Activated CD4-positive, alpha-beta T cell treated with anti-CD3 and anti-CD28 coated beads for 24 hours (primary cell): ENCODE results near the gene PRR23E.

Experiments used
- DNase-seq, 2 donors: peaks; one replicate each; pipeline ENCODE4 v3.0.0-alpha.2; 2020; ENCODE audit warnings: low read depth in 2 of 2

Gene PRR23E

GRCh38 chr3:127165036-127165435 is 27.9 kb upstream of the PRR23E start:
- DNase-seq = no peak

GRCh38 chr3:127165694-127166485 is 27.0 kb upstream of the PRR23E start:
- DNase-seq = no peak

GRCh38 chr3:127166501-127167065 is 26.3 kb upstream of the PRR23E start:
- no peak for DNase-seq

GRCh38 chr3:127167315-127168043 is 25.5 kb upstream of the PRR23E start:
- DNase-seq = no peak

GRCh38 chr3:127168271-127168670 is 24.7 kb upstream of the PRR23E start:
- no peak for DNase-seq

- DNase-seq = no peak
These were observed 22.1 kb upstream of the PRR23E start for GRCh38 chr3:127170814-127171213.

- DNase-seq = no peak
These were observed 21.6 kb upstream of the PRR23E start for GRCh38 chr3:127171320-127171719.

GRCh38 chr3:127171721-127172120 is 21.2 kb upstream of the PRR23E start:
- DNase-seq = no peak

GRCh38 chr3:127172211-127172610 is 20.7 kb upstream of the PRR23E start:
- DNase-seq = no peak

GRCh38 chr3:127172781-127173515 is 20.0 kb upstream of the PRR23E start:
- no peak for DNase-seq

GRCh38 chr3:127173516-127174166 is 19.3 kb upstream of the PRR23E start:
- no peak for DNase-seq

GRCh38 chr3:127174284-127174683 is 18.6 kb upstream of the PRR23E start:
- DNase-seq = no peak

- no peak for DNase-seq
These were observed 18.2 kb upstream of the PRR23E start for GRCh38 chr3:127174715-127175140.

- DNase-seq = no peak
These were observed 17.7 kb upstream of the PRR23E start for GRCh38 chr3:127175272-127175671.

GRCh38 chr3:127177226-127177625 is 15.7 kb upstream of the PRR23E start:
- DNase-seq = no peak

- DNase-seq = no peak
These were observed 12.1 kb upstream of the PRR23E start for GRCh38 chr3:127180859-127181258.

GRCh38 chr3:127182431-127182830 is 10.5 kb upstream of the PRR23E start:
- no peak for DNase-seq

- no peak for DNase-seq
These were observed 9.8 kb upstream of the PRR23E start for GRCh38 chr3:127182848-127183714.

- DNase-seq = no peak
These were observed 8.7 kb upstream of the PRR23E start for GRCh38 chr3:127183931-127184869.

- no peak for DNase-seq
These were observed 8.1 kb upstream of the PRR23E start for GRCh38 chr3:127184870-127185216.
